Ishikawa (cell line): ENCODE measurements around the gene GTPBP4.

Experiments
- CEBPB ChIP-seq: IDR thresholded peaks from 2 replicates; pipeline ENCODE4 v1.6.1; 2012
- CREB1 ChIP-seq: IDR thresholded peaks from 2 replicates; pipeline ENCODE4 v1.6.1; 2012; ENCODE audit warnings: low read depth
- EGR1 ChIP-seq: IDR thresholded peaks from 2 replicates; pipeline ENCODE4 v1.6.1; 2012
- EP300 ChIP-seq: IDR thresholded peaks from 2 replicates; pipeline ENCODE4 v1.6.1; 2012; ENCODE audit warnings: borderline replicate concordance
- FOXM1 ChIP-seq: IDR thresholded peaks from 2 replicates; pipeline ENCODE4 v1.6.1; 2012; ENCODE audit warnings: low read depth, borderline replicate concordance
- MAX ChIP-seq: IDR thresholded peaks from 2 replicates; pipeline ENCODE4 v1.6.1; 2012
- NFIC ChIP-seq: IDR thresholded peaks from 2 replicates; pipeline ENCODE4 v1.6.1; 2012
- RAD21 ChIP-seq: IDR thresholded peaks from 2 replicates; pipeline ENCODE4 v1.6.1; 2012; ENCODE audit warnings: low read depth
- REST ChIP-seq: IDR thresholded peaks from 2 replicates; pipeline ENCODE4 v1.6.1; 2012; ENCODE audit warnings: low read depth, mild to moderate bottlenecking
- TAF1 ChIP-seq: IDR thresholded peaks from 2 replicates; pipeline ENCODE4 v1.6.1; 2012; ENCODE audit warnings: low read depth, mild to moderate bottlenecking
- TCF12 ChIP-seq: IDR thresholded peaks from 2 replicates; pipeline ENCODE4 v1.6.1; 2012; ENCODE audit warnings: low read depth
- TEAD4 ChIP-seq: IDR thresholded peaks from 2 replicates; pipeline ENCODE4 v1.6.1; 2012
- USF1 ChIP-seq: IDR thresholded peaks from 2 replicates; pipeline ENCODE4 v1.6.1; 2012
- YY1 ChIP-seq: IDR thresholded peaks from 2 replicates; pipeline ENCODE4 v1.6.1; 2012; ENCODE audit warnings: low read depth
- ZBTB7A ChIP-seq: IDR thresholded peaks from 2 replicates; pipeline ENCODE4 v1.6.1; 2012; ENCODE audit warnings: low read depth

Gene GTPBP4

GRCh38 chr10:987870-988666 is at the start of gene GTPBP4:
TSS of gene GTPBP4 (plus strand) at chr10:988434. CDS start at chr10:988480, 46 bp downstream.
- TF ChIP-seq RAD21 (no peak), YY1 (0 out of 2 replicates have a peak, but pooled peaks have one; percentile 54), EP300 (no peak), USF1 (no peak), CEBPB (no peak), FOXM1 (0 out of 2 replicates have a peak, but pooled peaks have one; percentile 1), TCF12 (0 out of 2 replicates have a peak, but pooled peaks have one; percentile 24), TAF1 (peak; percentile 67), MAX (peak; percentile 91), TEAD4 (peak; percentile 6; the same call in 1 of the 2 replicates), NFIC (peak; percentile 65; the same call in 1 of the 2 replicates), EGR1 (no peak), CREB1 (peak; percentile 86), ZBTB7A (peak; percentile 89), REST (no peak)

- TF ChIP-seq MAX (no peak), TAF1 (no peak), REST (no peak), YY1 (no peak), CEBPB (no peak), ZBTB7A (no peak), RAD21 (no peak)
These were observed 49.1 kb upstream of the GTPBP4 start for GRCh38 chr10:938941-939678.

- no peak for TF ChIP-seq CREB1
- no peak for TF ChIP-seq NFIC
- TF ChIP-seq TEAD4 = no peak
- no peak for TF ChIP-seq ZBTB7A
- TF ChIP-seq MAX = no peak
- TF ChIP-seq EP300 = no peak
- no peak for TF ChIP-seq YY1
- TF ChIP-seq REST = no peak
- TF ChIP-seq TCF12 = no peak
- TF ChIP-seq TAF1 = no peak
- TF ChIP-seq CEBPB = no peak
- no peak for TF ChIP-seq RAD21
- no peak for TF ChIP-seq FOXM1
- TF ChIP-seq USF1 = no peak
- TF ChIP-seq EGR1 = no peak
These were observed 44.8 kb upstream of the GTPBP4 start for GRCh38 chr10:943334-944033.
